Right renal cortex interstitium (tissue), 3 donors: Measurements from ENCODE around the gene ANKRD33. TPM values are rescaled to one million over a fixed set of nuclear protein-coding genes. Genes with fewer than 3 reads are reported as not detected.

ENCODE experiments used
- DNase-seq, 3 donors: peaks; one replicate each; pipeline ENCODE4 v3.0.0-alpha.2; 2013; ENCODE audit warnings: low read depth in 3 of 3, low spot score in 2 of 3
- polyA plus RNA-seq, 3 donors: library from polyadenylated mRNA; unstranded; fragments of 120-200 nt; gene quantifications; one replicate each; pipeline ENCODE4 v1.2.1, GENCODE V29; 2013; ENCODE audit not compliant: insufficient read length in 3 of 3

Gene ANKRD33
- polyA plus RNA-seq, 3 donors, result 0.10 to 0.12 (median 0.10) TPM

- no peak for DNase-seq
Measured at GRCh38 chr12:51898506-51898905, 10.6 kb downstream of the ANKRD33 start.

GRCh38 chr12:51898937-51899336 is 11.0 kb downstream of the ANKRD33 start:
- no peak for DNase-seq

DNA sequence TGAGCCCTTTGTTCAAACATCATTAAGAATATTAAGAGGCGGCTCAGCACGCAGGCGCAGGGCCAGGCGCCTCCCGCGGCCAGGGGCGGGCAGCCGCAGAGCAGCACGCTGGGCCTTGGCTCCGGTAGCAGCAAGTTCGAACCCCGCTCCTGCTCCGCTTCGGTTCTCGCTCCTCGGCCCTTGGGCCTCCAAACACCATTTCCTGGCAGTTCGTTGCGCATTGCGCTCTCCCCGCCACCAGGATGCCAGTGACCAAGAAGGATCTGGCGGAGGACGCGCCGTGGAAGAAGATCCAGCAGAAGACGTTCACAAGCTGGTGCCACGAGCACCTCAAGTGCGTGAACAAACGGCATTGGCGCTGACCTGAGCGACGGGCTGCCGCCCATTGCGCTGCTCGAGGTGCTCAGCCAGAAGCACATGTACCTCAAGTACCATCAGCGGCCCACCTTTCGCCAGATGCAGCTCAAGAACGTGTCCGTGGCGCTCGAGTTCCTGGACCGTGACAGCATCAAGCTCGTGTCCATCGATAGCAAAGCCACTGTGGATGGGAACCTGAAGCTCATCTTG is 12.5 kb downstream of the ANKRD33 start:
- DNase-seq, result no peak

- no peak for DNase-seq
Measured at GRCh38 chr12:51901121-51901817, 13.4 kb downstream of the ANKRD33 start.

- no peak for DNase-seq
Measured at GRCh38 chr12:51901881-51902280, 14.0 kb downstream of the ANKRD33 start.

- DNase-seq, result no peak
Measured at GRCh38 chr12:51904951-51905470, 17.1 kb downstream of the ANKRD33 start.

GRCh38 chr12:51905471-51906429 is 17.8 kb downstream of the ANKRD33 start:
- no peak for DNase-seq

- no peak for DNase-seq
Measured at GRCh38 chr12:51906430-51907082, 18.7 kb downstream of the ANKRD33 start.

DNA sequence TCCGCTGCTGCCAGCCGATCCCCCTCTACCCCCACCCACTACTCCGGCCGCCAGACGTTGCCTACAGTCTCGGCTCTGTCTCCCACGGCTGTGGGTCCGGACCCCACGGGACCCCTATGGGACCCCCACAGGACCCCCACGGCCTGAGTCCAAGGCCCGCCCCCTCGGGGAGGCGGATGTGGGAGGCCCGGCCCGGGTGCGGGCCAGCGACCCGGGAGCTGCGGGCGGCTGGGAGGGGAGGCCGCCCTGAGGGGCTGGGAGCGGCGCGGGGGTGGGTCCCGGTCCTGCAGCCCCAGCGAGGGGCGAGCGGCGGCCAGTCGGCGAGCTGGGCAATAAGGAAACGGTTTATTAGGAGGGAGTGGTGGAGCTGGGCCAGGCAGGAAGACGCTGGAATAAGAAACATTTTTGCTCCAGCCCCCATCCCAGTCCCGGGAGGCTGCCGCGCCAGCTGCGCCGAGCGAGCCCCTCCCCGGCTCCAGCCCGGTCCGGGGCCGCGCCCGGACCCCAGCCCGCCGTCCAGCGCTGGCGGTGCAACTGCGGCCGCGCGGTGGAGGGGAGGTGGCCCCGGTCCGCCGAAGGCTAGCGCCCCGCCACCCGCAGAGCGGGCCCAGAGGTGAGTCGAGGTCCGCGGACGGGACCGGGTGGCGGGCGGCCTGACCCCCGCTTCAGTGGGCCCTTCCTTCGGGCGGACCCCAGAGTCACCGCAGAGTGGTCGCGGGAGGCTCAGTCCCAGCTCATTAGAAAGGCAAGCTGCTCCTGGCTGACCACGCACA is 19.4 kb downstream of the ANKRD33 start, which contains the start of gene ACVRL1:
TSS of gene ACVRL1 (plus strand) at position 422 of the 773 bp plus-strand sequence. CDS start 4,971 bp downstream, outside the sequence.
- no peak for DNase-seq

GRCh38 chr12:51907856-51908425 is 20.0 kb downstream of the ANKRD33 start:
- no peak for DNase-seq

DNA sequence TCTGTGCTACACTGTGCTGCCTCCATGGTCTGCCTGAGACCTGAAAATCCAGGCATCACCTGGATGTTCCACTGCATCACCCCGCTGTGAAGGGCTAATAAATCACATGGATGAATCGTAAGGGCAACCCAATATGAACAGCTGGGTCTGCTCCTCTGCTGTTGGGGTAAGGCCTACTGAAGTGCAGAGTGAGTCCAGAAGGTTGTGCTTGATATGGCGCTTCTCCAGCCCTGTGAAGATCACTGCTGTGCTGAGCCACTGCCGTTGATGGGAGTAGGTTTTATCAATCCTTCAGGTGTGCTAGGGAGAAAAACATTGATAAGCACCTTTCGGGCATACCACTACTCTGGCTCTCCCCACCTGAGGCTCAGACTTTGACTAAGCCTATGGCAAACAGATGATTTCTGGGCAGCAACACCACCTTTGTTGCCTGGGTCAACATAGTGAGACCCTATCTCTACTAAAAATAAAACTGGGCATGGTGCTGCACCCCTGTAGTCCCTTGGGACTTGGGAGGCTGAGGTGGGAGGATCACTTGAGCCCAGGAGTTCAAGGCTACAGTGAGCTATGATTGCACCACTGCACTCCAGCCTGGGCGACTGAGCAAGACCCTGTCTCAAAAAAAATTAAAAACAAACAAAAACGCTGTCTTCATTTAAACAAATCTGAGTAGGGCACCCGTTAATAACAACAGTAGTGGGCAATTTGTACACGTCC is 21.1 kb downstream of the ANKRD33 start:
- DNase-seq, result no peak

DNA sequence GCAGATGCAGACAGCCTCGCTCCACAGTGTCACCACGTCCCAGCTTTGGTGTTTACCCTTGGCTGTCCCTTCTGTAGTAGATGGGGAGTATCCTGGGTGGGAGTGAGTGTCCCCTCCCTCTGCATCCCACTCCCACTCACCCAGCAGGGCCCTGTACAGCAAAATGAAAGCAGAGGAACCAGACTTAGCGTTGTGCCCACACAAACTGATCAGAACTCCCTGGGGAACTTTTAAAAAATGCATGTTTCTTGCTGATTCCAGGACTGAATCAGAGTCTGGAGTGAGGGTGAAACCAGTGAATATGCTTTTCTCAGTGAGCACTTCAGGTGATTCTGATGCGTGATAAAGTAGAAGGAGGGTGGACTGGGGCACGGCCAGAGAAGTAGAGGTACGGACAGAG is 22.3 kb downstream of the ANKRD33 start:
- DNase-seq, result no peak

DNA sequence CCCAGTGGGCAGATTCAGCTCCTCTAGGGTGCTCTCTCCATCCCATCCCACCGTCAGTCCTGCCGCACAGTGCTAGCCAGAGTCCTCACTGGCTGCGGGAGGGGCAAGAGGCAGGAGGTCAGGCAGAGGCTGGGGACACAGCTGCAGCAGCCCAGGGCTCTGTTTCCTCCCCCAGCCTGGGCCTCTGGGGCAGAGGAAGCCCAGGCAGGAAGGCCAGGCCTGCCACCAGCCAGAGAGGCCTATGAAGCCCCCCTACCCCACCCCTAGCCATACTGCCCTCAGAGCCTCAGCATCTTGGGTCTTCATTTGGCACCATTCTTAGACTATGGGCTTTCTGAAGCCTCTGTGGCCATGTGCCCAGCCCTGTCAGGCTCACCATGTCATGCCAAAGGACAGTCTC is 22.8 kb downstream of the ANKRD33 start:
- DNase-seq, result no peak

DNA sequence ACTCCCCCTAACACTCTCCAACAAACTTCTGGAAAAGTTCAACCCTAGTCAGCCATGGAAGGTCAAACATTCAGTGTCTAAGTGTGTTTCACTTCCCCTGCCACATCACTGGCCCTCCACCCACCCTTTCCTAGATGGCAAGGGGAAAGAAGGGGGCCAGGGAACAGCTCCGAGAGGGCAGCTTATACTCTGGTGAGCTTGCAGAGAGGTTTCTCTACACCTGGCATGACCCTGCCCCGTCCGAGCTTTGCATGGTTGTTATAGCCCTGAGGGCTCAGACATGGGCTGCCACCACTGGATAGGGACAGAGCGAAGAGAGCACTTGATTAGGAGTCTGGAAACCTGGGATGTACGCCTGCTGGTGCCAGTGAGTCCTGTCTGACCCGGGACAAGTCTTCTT is 23.4 kb downstream of the ANKRD33 start:
- DNase-seq, result no peak

DNA sequence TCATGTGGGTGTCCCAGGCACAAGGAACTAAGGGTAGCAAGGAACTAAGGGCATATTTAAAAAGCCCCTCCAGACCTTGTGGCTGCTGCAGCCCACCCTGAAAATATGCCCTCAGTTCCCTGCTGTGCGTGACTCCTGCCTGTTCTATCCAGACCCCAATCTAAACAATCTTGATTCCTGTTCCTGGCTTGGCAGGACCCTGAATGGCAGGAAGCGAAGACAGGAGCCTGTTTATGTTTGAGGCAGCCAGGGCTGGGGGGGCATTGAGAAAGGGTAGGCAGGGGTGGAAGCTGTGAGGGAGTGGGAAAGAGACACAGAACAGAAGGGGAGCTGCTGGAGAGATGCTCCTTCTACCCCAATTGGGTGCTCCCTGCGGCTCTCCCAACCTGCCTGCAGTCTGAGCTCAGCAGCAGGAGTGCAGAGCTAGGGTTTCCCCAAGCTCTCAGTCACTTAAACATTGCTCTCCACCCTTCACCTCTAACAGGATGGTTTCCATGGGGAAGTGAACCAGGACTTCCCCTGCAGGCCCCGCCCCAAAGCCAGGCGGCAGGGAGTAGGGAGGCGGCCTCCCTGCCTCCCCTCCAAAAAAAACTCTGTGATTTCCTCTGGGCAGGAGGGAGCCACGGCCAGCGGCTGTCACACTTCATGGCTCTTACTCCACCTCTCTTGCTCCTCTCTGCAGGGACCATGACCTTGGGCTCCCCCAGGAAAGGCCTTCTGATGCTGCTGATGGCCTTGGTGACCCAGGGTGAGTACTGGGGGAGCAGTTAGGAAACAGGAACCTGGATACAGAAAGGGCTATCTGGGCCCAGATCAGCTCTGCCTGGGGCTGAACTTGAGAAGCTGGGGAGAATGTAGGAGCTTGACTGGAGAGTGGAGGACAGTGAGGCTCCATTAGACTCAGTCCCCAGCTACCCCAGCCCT is 24.1 kb downstream of the ANKRD33 start:
- no peak for DNase-seq

- DNase-seq, result no peak
Measured at GRCh38 chr12:51913071-51914033, 25.4 kb downstream of the ANKRD33 start.
